HG03095 (cell line): ENCODE data around the gene F13A1.

Experiments used
- ATAC-seq: cut with Tn5 transposase; IDR thresholded peaks from one replicate; pipeline ENCODE4 v1.9.1; 2021; ENCODE audit warnings: moderate library complexity; ENCODE audit not compliant: unreplicated experiment

F13A1 gene

GRCh38 chr6:6319952-6320811, at the start of gene F13A1:
Gene F13A1 (minus strand): TSS chr6:6320662. CDS start chr6:6318664, 1,998 bp downstream.
- ATAC-seq = no peak

GRCh38 chr6:6368684-6369052, 48.2 kb upstream of the F13A1 start:
- ATAC-seq = no peak

- ATAC-seq = no peak
These were observed 47.7 kb upstream of the F13A1 start for GRCh38 chr6:6368040-6368683.

- no peak for ATAC-seq
These were observed 46.3 kb upstream of the F13A1 start for GRCh38 chr6:6366803-6367202.

GRCh38 chr6:6365242-6365641, 44.8 kb upstream of the F13A1 start:
- ATAC-seq = no peak

GRCh38 chr6:6362056-6362840, 41.8 kb upstream of the F13A1 start:
- ATAC-seq = no peak

GRCh38 chr6:6357530-6357929, 37.1 kb upstream of the F13A1 start:
- ATAC-seq = no peak

- ATAC-seq = no peak
These were observed 36.6 kb upstream of the F13A1 start for GRCh38 chr6:6357032-6357431.

GRCh38 chr6:6352772-6353171, 32.3 kb upstream of the F13A1 start:
- no peak for ATAC-seq

GRCh38 chr6:6351511-6352025, 31.1 kb upstream of the F13A1 start:
- no peak for ATAC-seq

GRCh38 chr6:6350696-6351095, 30.2 kb upstream of the F13A1 start:
- no peak for ATAC-seq

- no peak for ATAC-seq
These were observed 27.8 kb upstream of the F13A1 start for GRCh38 chr6:6348256-6348655.

DNA sequence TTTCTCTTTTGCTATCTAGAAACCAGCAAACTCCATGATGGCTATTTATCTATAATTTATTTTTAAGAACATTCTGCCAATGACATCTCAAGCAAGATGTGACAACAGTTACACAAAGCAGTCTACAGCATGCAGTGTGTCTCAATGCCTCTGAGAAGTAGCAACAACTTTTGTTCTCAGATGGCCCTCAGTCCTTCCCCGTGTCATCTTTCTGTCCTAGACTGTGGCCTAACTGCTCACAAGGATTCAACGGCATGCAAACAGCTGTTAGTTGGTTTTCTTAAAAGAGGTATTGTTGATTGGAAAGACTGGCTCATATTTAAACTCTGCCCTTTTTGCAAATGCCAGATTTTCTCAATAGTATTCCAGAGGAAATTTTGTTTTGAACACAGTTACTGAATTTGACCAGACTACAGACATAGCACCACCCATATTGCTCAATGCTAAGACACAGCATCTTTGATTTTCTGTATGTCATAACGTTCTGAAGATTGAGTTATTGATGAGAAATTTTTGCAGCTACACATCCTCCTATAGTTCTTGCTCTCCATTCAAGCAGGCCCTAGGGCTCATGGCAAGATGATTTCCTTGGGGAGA, 26.1 kb upstream of the F13A1 start:
- no peak for ATAC-seq

GRCh38 chr6:6333501-6333900, 13.0 kb upstream of the F13A1 start:
- no peak for ATAC-seq

DNA sequence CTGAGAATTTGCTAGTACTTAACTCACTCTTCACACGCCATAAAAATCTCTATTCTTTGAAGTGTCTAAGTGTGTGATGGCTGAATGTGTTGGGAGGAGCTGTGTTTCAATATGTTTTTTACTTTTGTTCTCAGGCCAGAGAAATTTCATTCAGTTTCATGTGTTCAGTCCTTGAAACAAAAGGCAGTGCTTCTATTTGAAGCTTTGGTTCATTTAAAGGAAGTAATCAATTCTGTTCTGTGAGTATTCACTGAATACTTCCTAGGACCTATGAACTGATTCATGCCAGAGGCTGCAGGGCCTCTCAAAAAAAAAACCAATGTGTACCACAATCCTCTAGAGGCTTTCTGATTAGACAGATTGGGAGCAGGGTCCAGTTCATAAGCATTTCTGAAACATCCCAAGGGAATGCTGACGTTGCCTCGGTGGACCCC, 12.4 kb upstream of the F13A1 start:
- ATAC-seq = peak; percentile 40

- peak; percentile 69 for ATAC-seq
These were observed 11.6 kb upstream of the F13A1 start for GRCh38 chr6:6331946-6332601.

DNA sequence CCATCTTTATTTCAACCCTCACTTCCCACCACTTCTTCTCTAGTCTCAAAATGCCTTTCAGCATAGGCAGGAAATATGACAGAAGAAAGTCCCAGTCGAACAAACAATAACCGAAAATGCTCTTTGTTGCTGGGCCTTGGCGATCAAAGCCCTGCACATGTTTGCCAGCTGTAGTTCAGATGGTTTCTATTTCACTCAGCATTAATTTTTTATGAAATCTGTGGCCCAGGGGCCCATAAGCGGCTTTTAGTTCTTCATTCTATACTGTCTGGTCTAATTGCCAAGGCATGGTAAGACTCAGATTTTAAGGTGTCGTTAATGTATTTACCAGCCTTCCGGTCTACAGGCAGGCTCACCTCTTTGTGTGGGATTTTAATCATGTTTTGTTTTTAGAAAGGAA, 10.9 kb upstream of the F13A1 start:
- peak; percentile 48 for ATAC-seq

- no peak for ATAC-seq
These were observed 9.9 kb upstream of the F13A1 start for GRCh38 chr6:6330407-6330806.

DNA sequence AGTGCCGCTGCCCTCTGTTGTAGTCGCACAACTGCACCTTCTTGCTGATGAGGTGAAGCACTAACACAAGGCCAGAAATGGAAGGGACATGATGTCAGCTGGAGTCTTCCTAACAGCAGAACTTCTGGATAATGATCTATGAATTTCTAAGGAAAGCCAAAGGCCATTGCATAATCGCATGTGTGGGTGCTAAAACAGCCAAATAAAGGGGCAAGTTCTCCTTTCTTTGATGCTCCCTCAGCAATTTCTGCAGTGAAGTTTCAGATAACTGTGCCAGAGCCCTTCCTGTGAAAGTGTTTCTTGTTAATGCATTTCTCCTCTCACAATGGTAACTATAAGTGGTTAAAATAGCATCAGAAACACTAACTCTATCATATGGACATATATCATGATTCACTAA, 8.0 kb upstream of the F13A1 start:
- ATAC-seq = no peak

DNA sequence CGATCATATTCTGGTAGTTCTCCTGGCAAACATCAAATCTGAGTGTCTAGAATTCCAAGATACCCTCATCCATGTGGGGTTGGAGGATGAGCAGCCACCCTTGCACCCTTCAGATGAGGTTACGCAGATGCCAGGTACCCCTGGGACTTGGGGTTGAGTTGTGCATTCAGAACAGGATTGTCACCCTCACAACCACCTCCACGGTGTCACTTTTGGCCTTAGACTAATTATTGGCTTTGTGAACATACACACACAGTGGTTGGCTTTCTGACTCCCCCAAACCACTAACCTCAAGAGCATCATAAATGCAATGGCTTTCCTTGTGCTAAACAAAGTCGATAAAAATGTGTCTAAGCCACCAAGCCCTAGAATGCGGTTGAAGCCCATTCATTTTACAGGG, 2.9 kb upstream of the F13A1 start:
- no peak for ATAC-seq
